ENCODE measurements around the gene ALDH3B1. TPM values are rescaled to one million over a fixed set of nuclear protein-coding genes. Genes with fewer than 3 reads are reported as not detected.

ALDH3B1 gene
- total RNA-seq, 1 experiment from 2014 or later: 28.1 TPM

DNA sequence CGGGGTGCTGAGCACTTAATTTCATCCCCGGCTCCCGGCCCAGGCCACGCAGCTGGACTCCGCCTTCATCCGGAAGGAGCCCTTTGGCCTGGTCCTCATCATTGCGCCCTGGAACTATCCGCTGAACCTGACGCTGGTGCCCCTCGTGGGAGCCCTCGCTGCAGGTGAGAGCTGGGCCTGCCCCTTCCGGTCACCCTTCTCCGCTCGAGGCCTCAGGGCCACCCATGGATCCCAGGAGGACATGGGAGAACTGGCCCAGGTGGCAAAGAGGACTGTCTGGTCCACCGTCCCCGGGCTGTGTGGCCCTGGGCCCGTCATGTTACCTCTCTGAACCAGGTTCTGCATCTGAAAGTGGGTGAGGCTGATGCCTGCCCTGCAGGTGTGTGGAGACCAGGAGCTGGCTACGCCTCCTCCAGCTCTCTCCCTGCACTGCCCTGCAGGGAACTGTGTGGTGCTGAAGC, 8.6 kb downstream of the ALDH3B1 start:
- TF ChIP-seq CTCF (conservative IDR thresholded peaks at IDR 0.05; ENCODE audit: low read depth, low read length) (no peak), EZH2 (IDR thresholded peaks at IDR 0.05; ENCODE audit: low read length, unreplicated experiment) (no peak), EZH2phosphoT487 (IDR thresholded peaks at IDR 0.05; ENCODE audit: borderline replicate concordance, low read length) (no peak)
- Histone ChIP-seq H3F3A (ENCODE audit: low read length, unreplicated experiment) (peaks cover 4% of the 10 kb centered on the region), H3K27ac (ENCODE audit: low read length) (no peak overlapping the region), H3K27me3 (ENCODE audit: low read length) (no peaks in the 10 kb centered on the region), H2AFZ (ENCODE audit: low read length) (no peak overlapping the region), H3K9me2 (replicated peaks; ENCODE audit: low read length) (no peaks in the 10 kb centered on the region), H4K20me1 (ENCODE audit: low read length) (no peaks in the 10 kb centered on the region), H3K79me2 (ENCODE audit: low read length) (no peaks in the 10 kb centered on the region), H3K4me2 (ENCODE audit: low read length) (no peak overlapping the region), H3K36me3 (ENCODE audit: low read depth, low read length) (no peaks in the 10 kb centered on the region), H3K9me3 (ENCODE audit: low read length) (no peaks in the 10 kb centered on the region), H3K4me1 (ENCODE audit: insufficient read depth, low read length) (peaks cover 42% of the 10 kb centered on the region), H3K9ac (ENCODE audit: low read length) (no peak overlapping the region), H3K4me3 (ENCODE audit: low read length) (no peak overlapping the region)
- ChIA-PET CTCF (no interaction called here), POLR2A (ENCODE audit: unreplicated experiment) (interaction anchor here (0.9 kb wide), 1 partner anchor 9 kb away, joined by 3 read pairs; no protein-coding TSS in a partner anchor)
- BruUV-seq (replicated peaks): no TSS peak
- intact Hi-C loops (cut with micrococcal nuclease): loop anchor here (10.0 kb wide), 1 partner anchor 196 kb away; the partner anchor contains the start of gene KMT5B
- ATAC-seq (no peak), DNase-seq (no peak)

- Histone ChIP-seq H3K36me3 (ENCODE audit: low read depth, low read length) (peaks cover 2% of the 10 kb centered on the region; the same call in 1 of the 2 replicates), H3K79me2 (ENCODE audit: low read length) (no peaks in the 10 kb centered on the region), H3K27me3 (ENCODE audit: low read length) (no peaks in the 10 kb centered on the region), H4K20me1 (ENCODE audit: low read length) (no peaks in the 10 kb centered on the region), H3K9ac (ENCODE audit: low read length) (no peak overlapping the region), H3K4me3 (ENCODE audit: low read length) (no peak overlapping the region), H3F3A (ENCODE audit: low read length, unreplicated experiment) (no peaks in the 10 kb centered on the region), H3K27ac (ENCODE audit: low read length) (no peak overlapping the region), H3K9me2 (replicated peaks; ENCODE audit: low read length) (no peaks in the 10 kb centered on the region), H2AFZ (ENCODE audit: low read length) (no peak overlapping the region), H3K4me1 (ENCODE audit: insufficient read depth, low read length) (peaks cover 35% of the 10 kb centered on the region), H3K4me2 (ENCODE audit: low read length) (no peak overlapping the region), H3K9me3 (ENCODE audit: low read length) (no peaks in the 10 kb centered on the region)
- no TSS peak for BruUV-seq (replicated peaks)
- CTCF ChIA-PET: no interaction called here
- no peak for DNase-seq
- TF ChIP-seq EZH2phosphoT487 (IDR thresholded peaks at IDR 0.05; ENCODE audit: borderline replicate concordance, low read length) (no peak), CTCF (conservative IDR thresholded peaks at IDR 0.05; ENCODE audit: low read depth, low read length) (no peak), EZH2 (IDR thresholded peaks at IDR 0.05; ENCODE audit: low read length, unreplicated experiment) (no peak)
- ATAC-seq: no peak
- POLR2A ChIA-PET (ENCODE audit: unreplicated experiment): interaction anchor here (0.9 kb wide), 1 partner anchor 10 kb away, joined by 3 read pairs; no protein-coding TSS in a partner anchor
- intact Hi-C loops (cut with micrococcal nuclease): loop anchor here (10.0 kb wide), 1 partner anchor 195 kb away; the partner anchor contains the start of gene KMT5B
These were observed 9.4 kb downstream of the ALDH3B1 start for GRCh38 chr11:68019486-68019885.

- Histone ChIP-seq H3K36me3 (ENCODE audit: low read depth, low read length) (peaks cover 9% of the 10 kb centered on the region; the same call in 1 of the 2 replicates), H3K27me3 (ENCODE audit: low read length) (no peaks in the 10 kb centered on the region), H3K27ac (ENCODE audit: low read length) (peak overlapping the region; percentile 35), H3K4me2 (ENCODE audit: low read length) (0 out of 2 replicates have a peak overlapping the region, but pooled peaks have one; percentile 6), H3K9me2 (replicated peaks; ENCODE audit: low read length) (no peaks in the 10 kb centered on the region), H3F3A (ENCODE audit: low read length, unreplicated experiment) (no peaks in the 10 kb centered on the region), H3K9ac (ENCODE audit: low read length) (no peak overlapping the region), H3K4me1 (ENCODE audit: insufficient read depth, low read length) (peaks cover 24% of the 10 kb centered on the region), H2AFZ (ENCODE audit: low read length) (no peak overlapping the region), H3K79me2 (ENCODE audit: low read length) (no peaks in the 10 kb centered on the region), H3K9me3 (ENCODE audit: low read length) (no peaks in the 10 kb centered on the region), H4K20me1 (ENCODE audit: low read length) (no peaks in the 10 kb centered on the region), H3K4me3 (ENCODE audit: low read length) (no peak overlapping the region)
- peak; percentile 65 for DNase-seq
- ChIA-PET CTCF (interaction anchor here (0.9 kb wide), 1 partner anchor 10 kb away, joined by 5 read pairs; the partner anchor contains the start of gene ALDH3B1), POLR2A (ENCODE audit: unreplicated experiment) (no interaction called here)
- BruUV-seq (replicated peaks): no TSS peak
- TF ChIP-seq EZH2phosphoT487 (IDR thresholded peaks at IDR 0.05; ENCODE audit: borderline replicate concordance, low read length) (no peak), CTCF (conservative IDR thresholded peaks at IDR 0.05; ENCODE audit: low read depth, low read length) (peak; percentile 54)
- peak; percentile 78 for ATAC-seq
- intact Hi-C loops (cut with micrococcal nuclease): no loop called here
These were observed 10.4 kb downstream of the ALDH3B1 start for GRCh38 chr11:68020575-68020974.

Measured in PC-3 (cell line).